Measurements from ENCODE around the gene ASIP.
"Not testable (repeated sequence)": the region's sequence is repeated elsewhere in the genome, so short reads cannot be mapped to it uniquely, and the experiment has no call there.

The ASIP gene

GRCh38 chr20:34242015-34242414, 792 bp downstream of the ASIP start:
- DNase-seq (ENCODE audit: extremely low read depth in 1 of 2, low read depth in 1 of 2), result not testable (repeated sequence)

GRCh38 chr20:34242879-34243278, 1.7 kb downstream of the ASIP start:
- DNase-seq (ENCODE audit: extremely low read depth in 1 of 2, low read depth in 1 of 2), result no peak

GRCh38 chr20:34243377-34243776, 2.2 kb downstream of the ASIP start:
- DNase-seq (ENCODE audit: extremely low read depth in 1 of 2, low read depth in 1 of 2), result no peak

GRCh38 chr20:34246126-34246626, 5.0 kb downstream of the ASIP start:
- DNase-seq (ENCODE audit: extremely low read depth in 1 of 2, low read depth in 1 of 2), result no peak

- no peak for DNase-seq (ENCODE audit: extremely low read depth in 1 of 2, low read depth in 1 of 2)
Measured at GRCh38 chr20:34249291-34249690, 8.1 kb downstream of the ASIP start.

GRCh38 chr20:34250005-34250404, 8.8 kb downstream of the ASIP start:
- no peak for DNase-seq (ENCODE audit: extremely low read depth in 1 of 2, low read depth in 1 of 2)

- DNase-seq (ENCODE audit: extremely low read depth in 1 of 2, low read depth in 1 of 2), result no peak
Measured at GRCh38 chr20:34251619-34252018, 10.4 kb downstream of the ASIP start.

GRCh38 chr20:34252431-34253086, 11.3 kb downstream of the ASIP start:
- not testable (repeated sequence) for DNase-seq (ENCODE audit: extremely low read depth in 1 of 2, low read depth in 1 of 2)

GRCh38 chr20:34254979-34255378, 13.8 kb downstream of the ASIP start:
- no peak for DNase-seq (ENCODE audit: extremely low read depth in 1 of 2, low read depth in 1 of 2)

GRCh38 chr20:34256629-34257124, 15.5 kb downstream of the ASIP start:
- no peak for DNase-seq (ENCODE audit: extremely low read depth in 1 of 2, low read depth in 1 of 2)

GRCh38 chr20:34260208-34260942, 19.2 kb downstream of the ASIP start:
- no peak for DNase-seq (ENCODE audit: extremely low read depth in 1 of 2, low read depth in 1 of 2)

GRCh38 chr20:34262488-34263288, 21.5 kb downstream of the ASIP start:
- no peak for DNase-seq (ENCODE audit: extremely low read depth in 1 of 2, low read depth in 1 of 2)

GRCh38 chr20:34263468-34263867, 22.2 kb downstream of the ASIP start:
- DNase-seq (ENCODE audit: extremely low read depth in 1 of 2, low read depth in 1 of 2), result not testable (repeated sequence)

GRCh38 chr20:34264141-34264540, 22.9 kb downstream of the ASIP start:
- no peak for DNase-seq (ENCODE audit: extremely low read depth in 1 of 2, low read depth in 1 of 2)

GRCh38 chr20:34268145-34268544, 26.9 kb downstream of the ASIP start:
- no peak for DNase-seq (ENCODE audit: extremely low read depth in 1 of 2, low read depth in 1 of 2)

- no peak for DNase-seq (ENCODE audit: extremely low read depth in 1 of 2, low read depth in 1 of 2)
Measured at GRCh38 chr20:34268851-34269636, 27.8 kb downstream of the ASIP start.

GRCh38 chr20:34269996-34270627, 28.9 kb downstream of the ASIP start:
- no peak for DNase-seq (ENCODE audit: extremely low read depth in 1 of 2, low read depth in 1 of 2)

- DNase-seq (ENCODE audit: extremely low read depth in 1 of 2, low read depth in 1 of 2), result no peak
Measured at GRCh38 chr20:34271956-34272355, 30.7 kb downstream of the ASIP start.

GRCh38 chr20:34274694-34275093, 33.5 kb downstream of the ASIP start:
- no peak for DNase-seq (ENCODE audit: extremely low read depth in 1 of 2, low read depth in 1 of 2)

- no peak for DNase-seq (ENCODE audit: extremely low read depth in 1 of 2, low read depth in 1 of 2)
Measured at GRCh38 chr20:34281177-34281576, 40.0 kb downstream of the ASIP start.

All from stimulated activated CD8-positive, alpha-beta memory T cell treated with anti-CD3 and anti-CD28 coated beads, Interleukin-7, amount 100 ng/mL, for 48 hours (primary cell).